Right ventricle myocardium superior (tissue), 1 donor: ENCODE data around the gene MLYCD. TPM values are rescaled to one million over a fixed set of nuclear protein-coding genes. Genes with fewer than 3 reads are reported as not detected.

Source experiments
- ATAC-seq: fragments of 200-7000 bp; cut with Tn5 transposase; one replicate; pipeline ENCODE4 v1.9.1; 2020; ENCODE audit warnings: mild to moderate bottlenecking; ENCODE audit not compliant: poor library complexity
- DNase-seq: peaks from one replicate; pipeline ENCODE4 v3.0.0-alpha.2; 2020
- intact Hi-C: fragments of 100-400 bp; cut with DNase I; formaldehyde crosslinking; loops from one replicate; pipeline ENCODE4 v1.11.2; 2022
- total RNA-seq: library from RNA; stranded (reverse); fragmentation: NEBNext Ultra II Directional; extraction: Animal tissue kit (Norgen Biotek cat#: 25700); gene quantifications from one replicate; pipeline ENCODE4 v1.2.1, GENCODE V29; 2021
- donor health status: DM: no; HTN: yes; CAD: no; lungs with severe emphysema.

The MLYCD gene
- total RNA-seq, 1 donor from 2014 or later, result 49.3 TPM

DNA sequence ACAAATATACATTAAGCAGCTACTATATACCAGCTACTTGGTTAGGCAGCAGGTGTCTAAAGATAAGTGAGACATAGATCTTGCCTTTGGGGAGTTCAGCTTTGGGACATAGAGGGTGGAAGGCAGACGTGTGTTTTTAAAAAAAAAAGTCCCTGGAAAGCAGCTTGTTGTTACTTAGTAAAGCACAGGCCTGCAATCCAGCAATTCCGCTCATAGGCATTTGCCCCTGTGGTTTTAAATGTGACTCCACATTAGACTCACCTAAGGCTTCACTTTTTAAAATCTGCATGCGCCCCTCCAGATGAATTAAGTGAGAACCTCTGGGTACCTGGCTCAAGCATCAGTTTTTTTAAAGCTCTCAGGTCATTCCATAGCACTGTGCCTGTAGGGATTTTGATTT lies 7.2 kb upstream of the MLYCD start:
- ATAC-seq (no peak), DNase-seq (no peak)
- intact Hi-C loops, result no loop called here

DNA sequence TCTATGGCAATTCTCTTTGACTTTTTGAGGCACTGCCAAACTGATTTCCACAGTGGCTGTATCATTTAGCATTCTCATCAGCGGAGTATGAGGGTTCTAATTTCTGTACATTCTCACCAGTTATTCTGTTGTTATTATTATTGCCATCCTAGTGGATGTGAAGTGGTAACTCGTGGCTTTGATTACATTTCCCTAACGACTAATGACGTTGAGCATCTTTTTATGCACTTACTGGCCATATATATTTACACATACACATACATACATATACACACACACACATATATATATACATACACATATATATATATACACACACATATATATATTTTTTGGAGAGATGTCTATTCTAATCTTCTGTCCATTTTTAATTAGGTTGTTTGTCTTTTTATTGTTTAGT lies 3.7 kb upstream of the MLYCD start:
- ATAC-seq, result no peak
- intact Hi-C loops, result no loop called here
- no peak for DNase-seq

DNA sequence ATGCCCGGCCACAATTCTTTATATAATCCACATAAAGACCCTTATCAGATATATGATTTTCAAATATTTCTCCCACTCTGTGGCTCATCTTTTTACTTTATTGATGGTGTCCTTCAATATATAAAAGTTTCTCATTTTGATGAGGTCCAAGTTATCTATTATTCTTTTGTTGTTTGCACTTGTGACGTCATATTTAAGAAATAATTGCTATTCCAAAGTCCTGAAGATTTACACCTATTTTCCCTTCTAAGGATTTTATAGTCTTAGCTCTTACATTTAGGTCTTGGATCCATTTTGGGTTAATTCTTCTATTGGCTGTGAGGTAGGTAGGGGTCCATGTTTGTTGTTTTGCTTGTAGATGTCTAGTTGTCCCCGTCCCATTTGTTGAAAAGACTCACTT lies 3.0 kb upstream of the MLYCD start:
- no peak for DNase-seq
- intact Hi-C loops, result no loop called here

DNA sequence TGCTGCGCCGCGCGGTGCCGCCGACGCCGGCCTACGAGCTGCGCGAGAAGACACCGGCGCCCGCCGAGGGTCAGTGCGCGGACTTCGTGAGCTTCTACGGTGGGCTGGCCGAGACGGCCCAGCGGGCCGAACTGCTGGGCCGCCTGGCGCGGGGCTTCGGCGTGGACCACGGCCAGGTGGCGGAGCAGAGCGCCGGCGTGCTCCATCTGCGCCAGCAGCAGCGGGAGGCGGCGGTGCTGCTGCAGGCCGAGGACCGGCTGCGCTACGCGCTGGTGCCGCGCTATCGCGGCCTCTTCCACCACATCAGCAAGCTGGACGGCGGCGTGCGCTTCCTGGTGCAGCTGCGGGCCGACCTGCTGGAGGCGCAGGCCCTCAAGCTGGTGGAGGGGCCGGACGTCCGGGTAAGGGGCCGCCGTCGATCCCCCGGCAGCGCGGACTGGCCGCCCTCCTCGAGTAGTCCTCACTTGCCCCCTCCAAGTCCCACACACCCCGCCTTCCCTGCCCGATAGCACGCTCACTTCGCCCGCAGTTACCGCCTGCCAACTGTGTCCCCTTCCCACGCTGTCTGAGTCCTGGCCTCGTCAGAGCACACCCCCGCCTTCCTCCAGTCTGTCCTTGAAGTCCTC lies 470 bp downstream of the MLYCD start:
- DNase-seq, result peak; percentile 69
- peak; percentile 21 for ATAC-seq
- intact Hi-C loops, result no loop called here

More for the DNA sequence above, 3.0 kb upstream of the MLYCD start:
- no peak for ATAC-seq

DNA sequence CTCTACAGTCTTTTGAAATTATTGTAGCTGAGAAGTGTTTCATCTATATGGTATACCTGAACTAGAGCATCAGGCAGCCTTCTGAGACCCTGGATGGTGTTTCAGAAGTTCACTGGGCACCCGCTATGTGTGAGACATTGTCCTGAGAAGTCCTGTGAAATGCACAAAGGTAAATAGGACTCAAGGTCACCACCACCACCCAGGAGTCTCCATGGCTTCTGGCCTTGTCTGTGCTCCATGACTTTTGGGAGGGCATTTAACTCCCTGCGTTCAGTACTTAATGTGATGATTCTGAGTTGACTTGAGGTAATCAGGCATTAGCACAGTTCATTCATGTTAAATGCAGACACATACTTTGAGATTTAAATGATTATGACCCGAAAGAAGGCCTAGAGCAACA lies 1.1 kb downstream of the MLYCD start:
- intact Hi-C loops, result no loop called here
- DNase-seq (no peak), ATAC-seq (no peak)

DNA sequence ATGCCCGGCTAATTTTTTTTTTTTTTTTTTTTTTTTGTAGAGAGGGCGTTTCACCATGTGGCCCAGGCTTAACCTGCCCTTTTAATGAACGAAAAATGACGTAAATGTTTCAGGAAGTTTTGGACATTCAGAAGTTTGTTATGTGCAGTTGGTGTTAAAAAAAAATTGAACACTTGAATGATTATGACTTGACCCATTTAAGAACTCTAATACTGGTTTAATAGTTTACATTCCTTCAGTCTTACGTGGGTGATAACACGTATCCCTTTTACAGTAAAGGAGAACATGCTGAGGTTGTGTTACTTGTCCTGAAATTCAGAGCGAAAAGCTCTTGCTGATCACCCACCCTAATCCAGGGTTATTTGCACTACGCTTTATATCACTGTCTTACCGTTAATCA lies 1.7 kb downstream of the MLYCD start:
- ATAC-seq (no peak), DNase-seq (no peak)
- intact Hi-C loops, result no loop called here

DNA sequence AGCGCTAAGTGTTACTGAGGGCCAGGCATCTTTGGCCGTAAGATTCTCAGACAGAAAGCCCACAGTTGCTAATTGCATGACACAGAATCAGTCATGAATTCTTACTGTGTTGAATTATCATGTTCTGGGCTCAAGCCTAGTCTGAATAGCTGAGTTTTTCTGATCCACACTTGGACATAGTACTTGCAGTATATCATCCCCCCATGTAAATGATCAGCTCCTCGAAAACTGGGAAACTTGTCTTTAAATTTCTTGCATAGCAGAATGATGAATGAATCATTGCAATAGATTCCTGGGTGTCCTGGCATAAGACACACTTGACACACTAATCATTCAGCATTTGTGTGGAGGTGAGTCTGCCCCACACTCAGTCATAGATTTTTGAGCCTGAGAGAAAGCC lies 2.2 kb downstream of the MLYCD start:
- ATAC-seq (no peak), DNase-seq (no peak)
- intact Hi-C loops, result no loop called here

DNA sequence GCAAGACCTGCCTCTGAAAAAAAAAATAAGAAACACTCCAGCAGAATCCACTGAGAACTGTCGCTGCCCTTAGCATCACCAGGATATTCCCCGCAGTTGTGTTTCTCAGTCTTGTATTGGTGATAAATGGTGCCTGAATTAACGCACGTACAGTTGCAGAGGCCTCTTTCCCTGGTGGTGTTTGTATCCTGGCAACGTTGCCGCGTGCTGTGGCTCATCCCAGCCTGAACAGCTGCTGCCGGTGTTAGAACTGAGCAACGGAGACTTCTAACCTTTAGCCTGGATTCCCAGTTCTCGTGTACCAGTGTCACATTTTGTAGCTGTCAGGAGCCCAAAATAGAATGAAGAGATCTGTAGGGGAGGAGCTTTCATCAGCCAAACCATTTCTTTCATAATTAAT lies 4.8 kb downstream of the MLYCD start:
- ATAC-seq, result peak; percentile 80
- intact Hi-C loops, result no loop called here
- DNase-seq, result peak; percentile 82

DNA sequence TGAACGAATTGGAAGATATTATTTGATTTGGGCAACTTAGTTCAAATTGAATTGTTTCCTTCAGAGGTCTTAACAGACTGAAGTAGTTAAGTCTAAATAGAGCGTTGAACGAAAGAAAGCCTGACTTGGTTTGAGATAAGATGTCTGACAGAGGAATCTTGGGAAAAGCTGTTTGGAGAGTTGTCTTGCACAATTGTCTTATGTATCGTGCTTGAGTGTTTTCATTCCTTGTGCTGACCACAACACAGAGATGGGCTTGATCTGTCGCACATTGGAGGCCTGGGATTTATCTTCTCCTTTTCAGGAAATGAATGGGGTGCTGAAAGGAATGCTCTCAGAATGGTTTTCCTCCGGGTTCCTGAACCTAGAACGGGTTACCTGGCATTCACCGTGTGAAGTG lies 7.8 kb downstream of the MLYCD start:
- ATAC-seq (no peak), DNase-seq (no peak)
- intact Hi-C loops, result no loop called here

DNA sequence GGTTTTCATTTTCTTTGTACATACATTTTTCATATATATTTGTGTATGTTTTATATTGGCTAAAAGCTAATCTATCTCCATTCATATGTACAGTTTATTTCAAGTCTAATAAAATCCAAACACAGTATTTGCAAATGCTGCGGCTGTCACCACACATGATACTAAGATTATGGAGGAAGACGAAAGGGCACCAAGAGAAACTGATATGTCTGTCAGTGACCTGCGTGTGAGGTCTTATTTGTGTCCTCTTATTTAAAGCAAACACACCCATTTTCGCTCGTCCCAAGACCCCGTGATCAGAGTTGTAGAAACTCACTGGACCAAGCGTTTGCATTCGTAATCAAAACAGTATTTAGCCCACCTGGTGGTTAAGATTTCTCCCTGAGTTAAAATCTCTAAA lies 8.2 kb downstream of the MLYCD start:
- ATAC-seq (no peak), DNase-seq (no peak)
- intact Hi-C loops, result no loop called here

DNA sequence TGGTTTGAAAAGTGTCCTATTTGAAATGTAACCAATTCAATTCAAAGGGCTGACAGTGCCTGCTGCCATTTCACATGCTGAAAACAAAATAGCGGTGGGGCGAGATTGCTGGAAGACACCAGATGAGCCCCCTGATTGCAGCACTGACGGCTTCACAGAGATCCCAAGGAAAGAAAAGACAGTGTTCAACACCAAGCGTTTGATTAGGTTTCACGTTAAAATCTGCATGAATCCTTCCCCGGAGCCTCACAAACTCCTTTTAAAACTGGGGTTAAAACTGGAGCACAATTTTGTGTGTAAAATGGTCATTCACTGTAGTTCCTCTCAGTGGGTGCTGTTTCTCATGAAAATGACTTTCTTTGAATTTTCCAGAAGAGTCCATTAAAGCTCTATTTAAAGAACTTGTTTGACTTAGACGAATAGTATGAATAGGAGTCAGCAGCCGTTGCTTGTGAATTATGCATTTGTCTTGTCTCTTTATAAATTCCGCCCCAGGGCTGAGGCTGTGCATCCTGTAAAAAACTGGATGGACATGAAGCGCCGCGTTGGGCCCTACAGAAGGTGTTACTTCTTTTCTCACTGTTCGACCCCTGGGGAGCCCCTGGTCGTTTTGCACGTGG lies 8.8 kb downstream of the MLYCD start:
- DNase-seq, result no peak
- no peak for ATAC-seq
- intact Hi-C loops, result no loop called here

DNA sequence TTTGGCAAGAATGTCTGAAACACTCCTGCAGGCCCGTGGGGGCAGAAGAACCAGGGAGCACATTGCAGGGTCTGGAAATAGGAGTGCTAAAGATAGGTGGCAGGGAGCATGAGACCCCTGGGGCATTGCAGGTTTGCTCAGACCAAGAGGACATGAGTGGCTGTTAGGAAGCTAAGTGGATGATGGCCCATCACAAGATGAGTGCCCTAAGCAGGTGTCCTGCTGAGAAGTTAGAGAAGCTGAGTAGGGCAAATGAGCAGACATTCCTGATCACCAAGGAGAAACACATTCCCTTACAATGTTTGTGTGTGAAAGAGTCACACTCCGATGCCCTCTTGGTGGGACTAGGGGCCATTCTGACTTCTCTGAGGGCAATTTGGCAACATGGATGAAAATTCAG lies 9.9 kb downstream of the MLYCD start:
- ATAC-seq (no peak), DNase-seq (no peak)
- intact Hi-C loops, result no loop called here

DNA sequence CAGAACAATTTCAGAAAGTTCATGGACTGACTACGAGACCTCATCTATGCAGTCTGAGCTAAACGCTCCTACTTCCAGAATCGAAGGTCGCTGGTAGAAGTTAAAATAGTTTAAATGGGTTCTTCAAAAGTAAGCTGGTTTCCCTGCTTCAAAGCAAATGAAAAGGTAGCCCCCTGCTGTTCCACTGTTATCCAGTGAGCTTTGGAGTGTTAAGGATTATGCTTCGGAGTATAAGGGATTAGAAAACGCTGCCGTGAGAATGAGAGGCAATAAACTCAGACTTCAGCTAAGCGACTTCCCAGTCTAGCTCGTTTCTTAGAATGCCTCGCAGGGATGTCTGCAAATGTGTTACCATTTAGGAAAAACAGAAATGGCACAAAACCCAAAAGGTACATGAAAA lies 12.4 kb downstream of the MLYCD start:
- DNase-seq (no peak), ATAC-seq (no peak)
- intact Hi-C loops, result no loop called here

DNA sequence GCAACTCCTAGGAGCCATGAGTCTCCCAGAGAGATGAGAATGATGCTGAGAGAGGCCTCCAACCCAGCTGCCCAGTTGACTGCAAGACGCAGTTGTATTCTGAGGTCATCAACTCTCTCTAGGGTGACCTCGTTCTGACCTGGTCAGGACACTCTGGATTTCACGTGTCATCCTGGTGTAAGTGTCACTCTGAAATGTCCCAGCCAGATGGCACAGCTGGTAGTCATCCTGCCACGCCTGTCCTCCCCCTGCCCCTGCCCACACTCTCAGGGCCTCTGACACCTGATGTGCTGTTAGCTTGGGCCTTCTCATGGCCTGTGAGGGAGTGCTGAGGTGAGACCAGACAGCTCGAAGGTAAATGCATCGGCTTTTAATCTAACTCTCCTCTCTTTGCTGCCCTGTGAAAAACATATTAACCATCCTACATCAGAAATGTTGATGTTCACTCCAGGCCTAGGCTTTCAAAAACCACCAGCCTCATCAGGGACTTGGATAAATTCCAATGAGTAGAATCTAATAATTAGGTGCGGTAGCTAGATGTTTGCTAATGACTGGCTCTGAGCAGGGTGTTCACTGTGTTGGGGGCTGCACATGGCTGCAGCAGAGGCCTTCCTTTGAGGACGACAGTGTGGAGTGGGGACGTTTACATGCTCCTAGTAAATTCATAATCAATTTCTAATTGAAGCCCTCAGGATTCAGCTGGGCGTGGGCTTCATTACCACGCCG lies 13.8 kb downstream of the MLYCD start:
- peak; percentile 82 for ATAC-seq
- intact Hi-C loops, result no loop called here
- DNase-seq, result no peak

DNA sequence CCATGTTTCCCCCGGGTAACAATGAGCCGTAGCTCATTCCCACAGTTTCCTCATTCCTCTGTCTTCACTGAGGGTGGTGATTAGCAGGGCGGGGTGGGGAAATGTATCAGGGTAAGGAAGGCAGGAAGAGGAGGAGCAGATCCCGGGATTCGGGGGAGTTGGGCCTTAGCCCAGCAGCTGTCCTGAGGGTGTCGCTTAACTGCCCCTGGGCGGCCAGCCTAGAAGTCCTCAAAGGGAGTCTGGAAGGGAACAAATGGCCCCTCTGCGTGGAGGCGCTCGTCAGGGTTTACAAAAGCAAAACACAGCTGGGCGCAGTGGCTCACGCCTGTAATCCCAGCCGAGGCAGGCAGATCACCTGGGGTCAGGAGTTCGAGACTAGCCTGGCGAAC lies 14.3 kb downstream of the MLYCD start:
- DNase-seq (peak; percentile 87), ATAC-seq (peak; percentile 94)
- intact Hi-C loops, result no loop called here

DNA sequence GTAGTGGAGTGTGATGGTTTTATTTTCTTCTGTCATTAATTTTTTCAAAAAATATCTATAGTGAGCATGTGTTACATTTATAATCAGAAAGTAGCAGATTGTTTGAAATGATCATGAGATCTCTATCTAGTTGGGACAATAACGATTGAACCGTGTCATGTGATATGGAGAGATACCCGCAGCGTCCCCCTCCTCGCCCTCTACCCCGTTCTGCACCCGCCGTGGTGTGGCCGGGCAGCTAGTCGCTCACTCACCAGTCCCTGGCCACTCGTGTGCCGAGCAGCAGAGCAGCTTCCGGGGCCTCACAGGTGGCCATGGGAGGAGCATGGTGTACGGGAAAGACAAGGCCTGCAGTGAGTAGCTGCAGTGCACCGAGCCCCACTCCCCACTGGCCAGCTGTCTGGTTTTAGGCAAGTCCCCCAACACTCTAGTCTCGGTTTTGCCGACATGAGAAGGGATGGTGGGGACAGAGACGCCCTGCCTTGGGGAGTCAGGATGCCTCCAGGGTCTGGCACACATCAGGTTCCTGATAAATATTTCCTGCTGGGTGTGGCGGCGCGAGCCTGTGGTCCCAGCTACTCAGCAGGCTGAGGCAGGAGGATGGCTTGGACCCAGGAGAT lies 15.3 kb downstream of the MLYCD start:
- no peak for DNase-seq
- intact Hi-C loops, result no loop called here

DNA sequence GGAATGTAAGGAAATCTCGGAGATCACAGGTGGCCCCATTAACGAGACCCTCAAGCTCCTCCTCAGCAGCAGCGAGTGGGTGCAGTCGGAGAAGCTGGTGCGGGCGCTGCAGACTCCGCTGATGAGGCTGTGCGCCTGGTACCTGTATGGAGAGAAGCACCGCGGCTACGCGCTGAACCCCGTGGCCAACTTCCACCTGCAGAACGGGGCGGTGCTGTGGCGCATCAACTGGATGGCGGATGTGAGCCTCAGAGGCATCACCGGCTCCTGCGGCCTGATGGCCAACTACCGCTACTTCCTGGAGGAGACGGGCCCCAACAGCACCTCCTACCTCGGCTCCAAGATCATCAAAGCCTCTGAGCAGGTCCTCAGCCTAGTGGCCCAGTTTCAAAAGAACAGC lies 16.2 kb downstream of the MLYCD start:
- no peak for ATAC-seq
- intact Hi-C loops, result no loop called here
- no peak for DNase-seq

More for the DNA sequence above, 15.3 kb downstream of the MLYCD start:
- ATAC-seq, result no peak

DNA sequence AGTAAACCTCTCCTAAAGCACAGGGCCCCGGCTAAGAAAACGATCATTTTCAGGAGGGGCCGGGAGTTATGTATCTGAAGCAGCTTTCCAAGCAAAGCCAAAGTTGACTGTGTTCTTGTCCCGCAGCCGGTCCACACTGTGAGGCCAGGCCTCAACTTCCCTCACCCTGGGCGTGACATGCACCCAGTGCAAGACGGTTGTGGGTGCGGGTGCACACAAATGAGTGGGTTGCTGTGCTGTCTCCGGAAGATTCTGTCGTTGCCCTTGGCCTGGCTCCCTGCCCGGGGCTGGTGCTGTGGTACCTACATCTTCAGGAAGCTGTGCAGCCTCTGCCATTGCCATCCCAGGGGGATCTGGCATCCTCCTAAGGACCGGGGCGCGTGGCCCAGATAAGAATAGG lies 16.6 kb downstream of the MLYCD start:
- no peak for ATAC-seq
- no peak for DNase-seq
- intact Hi-C loops, result no loop called here

DNA sequence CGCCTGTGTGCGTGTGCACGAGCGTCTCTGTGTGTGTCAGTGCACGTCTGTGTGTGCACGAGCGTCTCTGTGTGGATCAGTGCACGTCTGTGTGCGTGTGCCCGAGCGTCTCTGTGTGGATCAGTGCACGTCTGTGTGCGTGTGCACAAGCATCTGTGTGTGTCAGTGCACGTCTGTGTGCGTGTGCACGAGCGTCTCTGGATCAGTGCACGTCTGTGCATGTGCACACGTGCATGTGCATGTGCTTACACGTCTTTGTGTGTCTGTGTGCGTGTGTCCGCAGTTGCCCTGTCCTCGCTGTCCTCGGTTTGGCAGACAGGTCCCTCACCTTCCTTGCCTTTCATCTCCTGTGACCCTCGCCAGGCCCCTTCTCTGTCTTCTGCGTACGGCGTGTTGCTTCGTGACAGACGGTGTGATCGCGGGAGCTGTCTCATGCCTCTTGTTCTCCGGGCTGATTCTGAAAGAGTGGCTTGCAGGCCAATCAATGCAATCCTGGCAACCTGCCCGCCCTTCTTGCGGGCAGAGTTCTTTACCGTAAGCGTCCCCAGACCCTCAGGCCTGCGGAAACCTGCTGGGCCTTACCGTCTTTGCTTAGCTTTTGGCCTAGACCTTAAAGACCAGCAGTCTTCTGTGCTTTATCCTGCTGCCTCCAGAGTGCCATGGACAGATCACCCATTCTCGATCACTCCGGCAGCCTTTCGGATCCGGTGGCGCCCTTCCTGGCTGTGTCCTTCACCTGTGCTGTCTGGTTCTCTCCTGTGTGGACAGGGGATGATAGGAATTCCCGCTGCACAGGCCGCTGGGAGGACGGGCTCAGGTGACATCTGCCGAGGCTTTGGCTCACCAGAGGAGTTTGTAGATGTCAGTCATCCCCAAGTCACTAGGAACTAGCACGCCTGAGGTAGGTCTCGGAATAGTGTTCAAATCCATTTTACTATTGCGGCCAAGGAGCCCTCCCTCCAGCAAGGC lies 18.5 kb downstream of the MLYCD start:
- ATAC-seq (no peak), DNase-seq (no peak)
- intact Hi-C loops, result no loop called here
